Measurements from ENCODE around the gene OR2F1.
A peak's percentile ranks its signal among the peaks of the same experiment; 100 is the strongest.

The OR2F1 gene, protein sequence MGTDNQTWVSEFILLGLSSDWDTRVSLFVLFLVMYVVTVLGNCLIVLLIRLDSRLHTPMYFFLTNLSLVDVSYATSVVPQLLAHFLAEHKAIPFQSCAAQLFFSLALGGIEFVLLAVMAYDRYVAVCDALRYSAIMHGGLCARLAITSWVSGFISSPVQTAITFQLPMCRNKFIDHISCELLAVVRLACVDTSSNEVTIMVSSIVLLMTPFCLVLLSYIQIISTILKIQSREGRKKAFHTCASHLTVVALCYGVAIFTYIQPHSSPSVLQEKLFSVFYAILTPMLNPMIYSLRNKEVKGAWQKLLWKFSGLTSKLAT

DNA sequence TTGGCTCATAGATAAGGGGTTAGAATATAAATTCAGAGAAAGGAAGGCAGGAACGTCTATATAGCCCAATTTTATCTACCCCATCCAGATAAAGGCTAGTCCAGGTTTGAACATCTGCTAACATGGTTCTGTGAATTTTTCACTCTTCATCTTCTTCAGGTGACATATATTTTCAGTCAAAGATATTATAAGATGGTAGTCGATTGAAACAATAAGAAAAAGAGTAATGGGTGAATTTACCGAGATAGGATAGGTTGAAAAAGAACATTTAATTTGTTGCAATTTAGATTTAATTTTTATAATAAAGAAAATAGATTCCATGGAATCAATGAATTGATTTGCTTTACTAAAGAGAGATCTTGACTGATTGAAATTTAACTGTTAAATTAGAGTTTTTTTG, at the start of gene OR2F1:
TSS of gene OR2F1 (plus strand) at position 301 of the 400 bp plus-strand sequence. CDS start 5,127 bp downstream, outside the sequence.
- no peak for DNase-seq

- DNase-seq, result no peak
Measured at GRCh38 chr7:143905509-143905908, 49.1 kb upstream of the OR2F1 start.

DNA sequence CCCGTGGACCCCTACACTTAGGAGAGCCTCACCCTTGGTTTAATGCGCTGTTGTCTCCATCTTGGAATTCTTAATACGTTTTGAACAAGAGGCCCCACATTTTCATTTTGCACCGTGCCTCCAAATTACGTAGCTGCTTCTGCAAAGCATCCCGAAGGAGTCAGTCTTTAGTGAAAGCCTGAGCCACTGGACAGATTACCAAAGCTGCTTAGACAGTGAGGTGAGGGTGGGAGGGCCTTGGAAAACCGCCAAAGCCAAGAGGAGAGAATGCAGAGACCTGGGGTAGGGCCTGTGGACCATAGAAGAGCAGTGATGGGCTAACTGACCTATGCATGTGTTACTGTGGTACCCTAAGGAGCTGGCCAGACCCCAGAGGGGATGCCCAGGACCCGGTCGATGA, 48.5 kb upstream of the OR2F1 start:
- peak; percentile 18 for DNase-seq

GRCh38 chr7:143906895-143907294, 47.7 kb upstream of the OR2F1 start:
- no peak for DNase-seq

DNA sequence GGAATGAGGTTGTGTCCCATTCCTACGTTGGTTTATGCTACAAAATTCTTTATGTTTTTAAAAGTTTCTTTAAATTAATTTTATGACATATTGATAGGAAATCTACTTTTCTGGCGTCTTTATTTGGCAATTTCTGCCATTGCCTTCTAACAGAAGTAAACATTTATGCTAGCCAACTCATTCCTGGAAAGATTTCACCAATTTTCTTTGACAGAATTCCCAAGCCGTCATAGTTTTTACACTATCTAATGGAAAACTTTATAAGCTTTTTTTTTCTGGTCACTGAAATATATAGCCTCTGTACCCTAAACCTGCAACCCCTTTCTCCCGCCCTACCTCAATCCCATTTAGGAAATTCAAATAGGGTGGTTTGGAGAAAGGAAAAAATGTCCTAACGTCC, 46.5 kb upstream of the OR2F1 start:
- DNase-seq, result no peak

DNA sequence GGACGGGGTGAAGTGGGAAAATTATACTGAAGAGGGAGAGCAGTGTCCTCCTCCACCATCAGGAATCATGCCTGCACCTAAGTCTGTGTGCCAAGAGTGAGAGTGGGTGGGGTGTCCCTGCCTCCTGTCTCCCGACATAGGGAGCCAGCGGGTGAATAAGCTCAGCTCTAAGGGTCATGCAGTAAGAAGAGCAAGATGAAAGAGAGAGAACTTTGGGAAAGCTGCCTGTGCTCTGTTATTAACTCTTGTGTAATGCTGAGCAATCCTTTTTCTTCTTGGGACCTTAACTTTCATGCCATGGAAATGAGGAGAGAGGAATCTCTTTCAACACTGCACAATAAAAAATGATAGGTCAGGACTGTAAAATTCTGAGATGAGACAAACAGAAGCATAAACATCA, 44.8 kb upstream of the OR2F1 start:
- DNase-seq, result no peak

- no peak for DNase-seq
Measured at GRCh38 chr7:143910473-143911248, 44.0 kb upstream of the OR2F1 start.

DNA sequence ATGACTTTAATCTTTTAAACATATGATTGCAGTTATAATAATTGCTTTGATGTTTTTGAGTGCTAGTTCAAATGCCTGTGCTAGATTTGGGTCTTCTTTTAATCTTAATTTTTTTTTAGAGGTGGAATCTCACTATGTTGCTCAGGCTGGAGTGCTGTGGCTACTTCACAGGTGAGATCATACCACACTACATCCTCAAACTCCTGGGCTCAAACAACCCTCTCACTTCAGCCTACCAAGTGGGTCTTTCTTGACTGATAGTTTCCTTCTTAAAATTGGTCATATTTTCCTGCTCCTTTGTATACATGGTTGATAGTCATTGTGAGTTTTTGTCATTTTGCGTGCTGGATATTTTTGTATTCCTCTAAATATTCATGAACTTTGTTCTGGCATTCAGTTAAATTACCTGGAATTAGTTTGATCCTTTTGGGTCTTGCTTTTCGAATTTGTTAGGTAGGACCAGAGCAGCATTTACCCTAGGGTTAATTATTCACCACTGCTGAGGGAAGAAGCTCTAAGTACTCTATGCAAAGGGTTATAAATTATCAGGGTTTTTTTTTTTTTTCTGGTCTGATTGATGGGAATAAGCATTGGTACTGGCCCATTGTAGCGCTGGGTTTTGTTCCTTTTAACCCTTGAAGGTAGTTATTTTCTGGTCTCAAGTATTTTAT, 40.6 kb upstream of the OR2F1 start:
- no peak for DNase-seq

GRCh38 chr7:143914938-143915652, 39.5 kb upstream of the OR2F1 start:
- no peak for DNase-seq

GRCh38 chr7:143924851-143925250, 29.8 kb upstream of the OR2F1 start:
- DNase-seq, result no peak

DNA sequence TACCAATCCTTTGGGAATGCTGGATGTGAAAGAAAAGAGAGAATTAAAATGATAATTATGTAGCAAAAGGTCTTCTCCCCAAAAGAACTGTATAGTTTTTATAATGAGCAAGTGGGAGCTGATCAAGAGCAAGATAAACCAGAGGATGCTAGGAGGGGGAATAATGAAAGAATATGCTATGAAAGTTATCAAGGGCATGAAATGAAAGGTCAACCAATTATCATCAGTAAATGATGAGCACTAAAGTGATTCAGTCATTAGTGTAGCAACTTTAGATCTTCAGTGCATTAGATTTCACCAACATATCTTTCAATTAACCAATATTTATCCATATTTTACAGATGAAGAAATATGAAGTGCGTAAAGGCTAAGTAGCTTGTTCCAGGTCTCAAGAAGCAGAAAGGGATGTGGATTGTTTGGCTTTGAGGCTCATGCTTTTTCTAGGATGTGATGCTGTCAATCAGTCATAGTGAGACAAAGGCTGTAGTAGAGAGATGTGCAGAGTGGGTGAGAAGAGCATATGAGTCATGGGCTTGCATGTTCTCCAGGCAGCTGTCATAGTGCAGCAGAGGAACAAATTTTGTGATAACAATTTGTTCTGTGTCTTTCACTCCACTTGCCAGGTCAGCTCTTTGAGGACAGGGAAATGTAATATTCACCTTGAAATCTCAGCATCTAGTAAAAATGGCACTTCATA, 25.3 kb upstream of the OR2F1 start:
- no peak for DNase-seq

DNA sequence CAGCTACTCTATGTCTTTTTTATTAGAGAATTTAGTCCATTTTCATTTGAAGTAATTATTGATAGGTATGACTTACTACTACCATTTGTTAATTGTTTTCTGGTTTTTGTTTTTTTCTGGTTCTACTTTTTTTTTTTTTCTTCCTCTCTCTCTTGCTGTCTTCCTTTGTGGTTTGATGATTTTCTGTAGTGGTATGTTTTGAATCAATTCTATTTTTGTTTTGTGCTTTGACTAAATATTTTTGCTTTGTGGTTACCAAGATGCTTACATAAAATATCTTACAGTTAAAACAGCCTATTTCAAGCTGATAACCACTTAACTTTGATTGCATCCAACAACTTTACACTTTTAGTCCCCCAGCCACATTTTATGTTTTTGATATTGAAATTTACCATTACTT, 22.9 kb upstream of the OR2F1 start:
- no peak for DNase-seq

DNA sequence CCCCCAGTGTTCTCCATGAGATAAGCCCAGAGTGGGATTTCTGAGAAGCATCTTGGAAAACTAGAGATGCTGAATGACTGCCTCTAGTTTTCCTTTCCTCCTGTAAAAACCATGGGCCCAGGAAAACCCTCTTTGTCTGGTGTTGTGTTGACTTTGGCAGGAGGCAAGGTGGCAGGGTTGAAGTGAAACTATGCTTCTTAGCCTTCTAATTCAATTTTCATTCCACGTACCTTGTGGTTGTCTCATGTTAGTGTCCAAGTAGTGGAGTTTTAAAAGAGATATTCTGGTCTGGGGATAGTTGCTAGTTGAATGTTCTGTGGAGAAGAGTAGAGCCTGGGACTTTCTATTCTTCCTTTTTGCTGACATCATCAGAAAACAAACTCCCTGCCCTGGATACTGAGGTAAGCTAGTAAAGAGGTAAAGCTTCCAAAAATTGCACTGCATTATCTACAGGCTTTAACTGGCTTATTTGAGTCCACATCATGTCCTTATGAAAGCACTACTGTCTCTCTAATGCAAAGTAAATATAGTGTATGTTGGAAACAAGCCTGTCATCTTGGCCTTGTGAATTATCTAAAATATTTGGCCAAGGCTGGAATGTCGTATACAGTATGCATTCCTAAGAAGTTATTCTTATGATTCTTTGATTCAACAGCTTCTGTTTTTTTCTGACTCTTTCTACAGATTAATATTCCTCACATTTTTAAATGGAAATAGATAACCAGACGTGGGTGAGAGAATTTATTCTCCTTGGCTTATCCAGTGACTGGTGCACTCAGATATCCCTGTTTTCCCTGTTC, 19.9 kb upstream of the OR2F1 start, which contains the start of gene OR2F2:
TSS of gene OR2F2 (plus strand) at position 708 of the 800 bp plus-strand sequence. CDS start at position 708, 0 bp downstream.
- no peak for DNase-seq

- no peak for DNase-seq
Measured at GRCh38 chr7:143936087-143937009, 18.3 kb upstream of the OR2F1 start.

- no peak for DNase-seq
Measured at GRCh38 chr7:143938379-143939243, 16.0 kb upstream of the OR2F1 start.

- no peak for DNase-seq
Measured at GRCh38 chr7:143945423-143945822, 9.2 kb upstream of the OR2F1 start.

DNA sequence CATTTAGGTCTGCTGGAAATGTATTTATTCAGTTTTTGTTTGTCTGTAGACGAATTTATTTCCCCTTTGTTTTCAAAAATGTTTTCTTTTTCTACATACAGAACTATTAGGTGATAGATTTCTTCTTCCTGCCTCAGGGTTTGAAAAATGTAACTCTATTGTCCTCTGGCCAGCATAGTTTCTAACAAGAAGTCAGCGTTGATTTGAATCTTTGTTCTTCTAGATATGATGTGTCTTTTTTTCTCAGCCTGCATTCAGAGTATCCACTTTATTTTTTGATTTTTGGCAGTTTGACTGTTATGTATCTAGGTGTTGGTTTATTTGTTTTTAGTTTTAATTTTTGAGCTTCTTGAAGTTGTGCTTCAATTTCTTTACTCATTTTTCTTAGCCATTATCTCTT, 7.5 kb upstream of the OR2F1 start:
- DNase-seq, result no peak

- no peak for DNase-seq
Measured at GRCh38 chr7:143948733-143949132, 5.9 kb upstream of the OR2F1 start.

DNA sequence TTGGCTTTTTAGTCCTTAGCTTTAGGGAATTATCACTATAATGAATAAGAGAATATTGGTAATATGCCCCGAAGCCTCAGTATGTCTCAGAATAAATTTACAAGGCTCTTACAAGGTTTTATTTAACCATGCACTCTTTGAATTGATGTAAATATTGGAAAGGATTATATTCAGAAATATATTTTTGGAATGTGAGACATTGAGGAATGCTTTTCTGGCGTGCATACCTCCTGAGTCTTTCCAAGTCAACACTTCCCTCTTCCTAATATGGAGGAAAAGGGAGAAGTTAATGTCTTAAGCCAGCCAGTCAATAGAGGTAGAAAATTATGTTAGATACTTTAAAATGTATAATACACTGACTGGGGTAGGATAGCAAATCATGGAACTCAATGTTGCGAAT, 1.2 kb upstream of the OR2F1 start:
- no peak for DNase-seq

All from NCI-H69 (cell line).